Kidney capillary endothelial cell (primary cell): ENCODE results near the gene ABHD2.
A peak's percentile ranks its signal among the peaks of the same experiment; 100 is the strongest.
"Not testable (repeated sequence)": the region's sequence is repeated elsewhere in the genome, so short reads cannot be mapped to it uniquely, and the experiment has no call there.

Experiments used
- DNase-seq: peaks from one replicate; pipeline ENCODE4 v3.0.0-alpha.2; 2018; ENCODE audit warnings: low spot score

The ABHD2 gene, protein sequence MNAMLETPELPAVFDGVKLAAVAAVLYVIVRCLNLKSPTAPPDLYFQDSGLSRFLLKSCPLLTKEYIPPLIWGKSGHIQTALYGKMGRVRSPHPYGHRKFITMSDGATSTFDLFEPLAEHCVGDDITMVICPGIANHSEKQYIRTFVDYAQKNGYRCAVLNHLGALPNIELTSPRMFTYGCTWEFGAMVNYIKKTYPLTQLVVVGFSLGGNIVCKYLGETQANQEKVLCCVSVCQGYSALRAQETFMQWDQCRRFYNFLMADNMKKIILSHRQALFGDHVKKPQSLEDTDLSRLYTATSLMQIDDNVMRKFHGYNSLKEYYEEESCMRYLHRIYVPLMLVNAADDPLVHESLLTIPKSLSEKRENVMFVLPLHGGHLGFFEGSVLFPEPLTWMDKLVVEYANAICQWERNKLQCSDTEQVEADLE

GRCh38 chr15:89087830-89088604, at the start of gene ABHD2:
Gene ABHD2, plus strand, starts transcription at chr15:89088456. Its CDS starts 27,872 bp downstream, at chr15:89116328.
- peak; percentile 99 for DNase-seq

DNA sequence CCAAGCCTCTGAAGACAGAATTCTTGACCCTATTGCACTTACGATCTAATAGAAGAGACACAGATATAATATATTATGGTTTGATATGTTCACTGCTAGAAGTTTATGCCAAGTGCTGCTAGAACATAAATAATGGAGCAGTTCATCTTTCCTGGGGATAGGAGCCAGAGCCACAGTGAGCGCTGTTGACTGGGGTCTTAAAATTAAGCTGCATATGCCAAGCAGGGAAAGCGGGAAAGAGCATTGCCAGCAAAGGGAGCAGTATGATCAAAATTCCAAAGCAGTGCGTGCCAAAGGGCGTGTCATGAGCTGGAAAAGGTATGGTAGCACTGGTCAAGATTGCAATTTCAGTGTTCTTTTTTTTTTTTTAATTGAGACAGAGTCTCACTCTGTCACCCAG, 49.1 kb upstream of the ABHD2 start:
- DNase-seq: no peak

- no peak for DNase-seq
Measured at GRCh38 chr15:89041507-89041906, 46.7 kb upstream of the ABHD2 start.

- no peak for DNase-seq
Measured at GRCh38 chr15:89042387-89042786, 45.9 kb upstream of the ABHD2 start.

DNA sequence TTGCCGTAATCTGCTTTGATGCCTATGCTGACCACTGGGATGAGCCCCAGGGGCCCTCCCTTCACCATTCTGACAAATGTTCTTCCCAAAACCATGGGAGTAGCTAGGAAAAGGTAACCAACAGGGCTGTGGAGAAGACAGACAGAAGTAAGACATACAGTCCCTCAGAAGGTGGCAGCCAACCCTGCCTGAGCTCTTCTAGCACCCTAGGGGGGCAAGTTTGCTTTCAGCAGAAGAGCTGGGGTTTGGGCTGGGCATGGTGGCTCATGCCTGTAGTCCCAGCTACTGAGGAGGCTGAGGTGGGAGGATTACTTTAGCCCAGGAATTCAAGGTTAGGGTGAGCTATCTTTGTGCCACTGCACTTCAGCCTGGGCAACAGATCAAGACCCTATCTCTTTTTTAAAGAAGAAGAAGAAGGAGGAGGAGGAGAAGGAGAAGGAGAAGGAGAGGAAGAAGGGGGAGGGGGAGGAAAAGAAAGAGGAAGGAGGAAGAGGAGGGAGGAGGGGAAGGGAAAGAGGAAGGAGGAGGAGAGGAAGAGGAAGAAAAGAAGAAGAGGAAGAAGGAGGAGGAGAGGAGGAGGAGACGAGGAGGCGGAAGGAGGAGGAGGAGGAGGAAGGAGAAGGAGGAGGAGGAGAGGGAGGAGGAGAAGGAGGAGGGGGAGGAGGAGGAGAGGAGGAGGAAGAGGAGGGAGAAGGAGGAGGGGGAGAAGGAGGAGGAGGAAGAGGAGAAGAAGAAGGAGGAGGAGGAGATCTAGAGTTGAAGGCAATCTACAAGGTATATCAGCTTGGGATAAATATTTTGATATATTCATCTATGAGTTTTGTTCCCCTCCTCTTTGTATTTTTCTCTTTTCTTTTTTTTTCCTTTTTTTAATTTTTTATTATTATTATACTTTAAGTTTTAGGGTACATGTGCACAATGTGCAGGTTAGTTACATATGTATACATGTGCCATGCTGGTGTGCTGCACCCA, 44.9 kb upstream of the ABHD2 start:
- DNase-seq: no peak

- not testable (repeated sequence) for DNase-seq
Measured at GRCh38 chr15:89049016-89049666, 39.1 kb upstream of the ABHD2 start.

- no peak for DNase-seq
Measured at GRCh38 chr15:89051875-89052274, 36.4 kb upstream of the ABHD2 start.

GRCh38 chr15:89052474-89052873, 35.8 kb upstream of the ABHD2 start:
- no peak for DNase-seq

DNA sequence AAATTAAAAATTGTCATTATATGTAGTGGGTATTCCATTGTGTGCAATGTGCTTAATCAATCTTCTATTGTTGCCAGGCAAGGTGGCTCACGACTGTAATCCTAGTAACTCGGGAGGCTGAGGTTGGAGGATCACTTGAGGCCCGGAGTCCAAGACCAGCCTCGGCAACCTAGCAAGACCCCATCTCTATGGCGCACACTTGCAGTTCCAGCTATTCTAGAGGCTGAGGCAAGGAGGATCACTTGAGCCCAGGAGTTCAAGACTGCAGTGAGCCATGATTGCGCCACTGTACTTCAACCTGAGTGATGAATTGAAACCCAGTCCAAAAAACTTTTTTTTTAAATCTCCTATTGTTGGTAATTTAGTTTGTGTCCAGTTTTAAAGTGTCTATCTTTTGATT, 33.4 kb upstream of the ABHD2 start:
- no peak for DNase-seq

DNA sequence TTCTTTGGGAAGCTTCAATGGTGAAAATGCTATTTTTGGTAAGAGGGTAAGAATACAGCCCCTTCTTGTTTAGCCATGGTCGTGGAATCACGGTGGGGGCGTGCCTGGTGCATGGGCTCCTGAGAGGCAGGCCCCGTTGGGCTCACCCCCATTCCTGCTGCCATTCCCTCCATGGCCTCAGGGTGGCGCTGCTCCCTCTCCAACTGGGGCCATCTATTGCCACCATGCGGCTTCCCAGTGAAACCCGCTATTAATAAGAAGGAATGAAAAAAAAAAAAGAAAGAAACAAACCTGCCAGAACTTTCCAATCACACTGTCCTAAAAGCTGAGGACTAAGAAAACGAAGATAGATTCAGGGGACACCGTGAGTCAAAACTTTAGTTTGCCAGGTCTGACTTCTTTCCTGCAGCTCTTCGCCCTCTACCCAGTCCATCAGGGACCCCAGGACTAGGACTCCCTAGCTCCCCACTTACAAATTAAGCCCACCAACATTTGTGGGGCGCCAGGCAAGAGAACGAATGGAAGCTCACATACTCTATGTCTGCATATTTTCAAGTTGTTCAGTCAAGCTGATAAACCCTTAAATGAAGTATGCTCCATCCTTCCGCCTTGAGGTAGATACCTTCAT, 30.6 kb upstream of the ABHD2 start:
- DNase-seq: peak; percentile 47

DNA sequence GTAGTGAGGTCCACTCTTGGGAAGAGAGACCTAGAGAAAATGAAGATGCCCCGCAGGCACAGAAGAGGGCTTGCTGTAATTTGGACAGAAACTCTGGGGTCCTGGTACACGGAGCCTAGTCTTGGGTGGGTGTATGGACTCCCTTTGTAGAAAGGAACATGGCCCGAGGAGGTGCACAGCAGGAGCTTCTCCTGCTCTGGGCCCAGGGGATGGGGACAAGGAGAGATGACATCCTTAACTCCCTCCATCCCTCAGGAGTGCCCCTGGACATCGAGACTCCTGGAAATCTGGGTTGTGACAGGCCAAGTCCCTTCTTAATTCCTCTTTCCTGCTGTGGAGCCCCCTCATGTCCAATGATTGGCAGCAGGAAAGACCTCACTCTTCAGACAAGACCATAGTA, 29.9 kb upstream of the ABHD2 start:
- DNase-seq: no peak

DNA sequence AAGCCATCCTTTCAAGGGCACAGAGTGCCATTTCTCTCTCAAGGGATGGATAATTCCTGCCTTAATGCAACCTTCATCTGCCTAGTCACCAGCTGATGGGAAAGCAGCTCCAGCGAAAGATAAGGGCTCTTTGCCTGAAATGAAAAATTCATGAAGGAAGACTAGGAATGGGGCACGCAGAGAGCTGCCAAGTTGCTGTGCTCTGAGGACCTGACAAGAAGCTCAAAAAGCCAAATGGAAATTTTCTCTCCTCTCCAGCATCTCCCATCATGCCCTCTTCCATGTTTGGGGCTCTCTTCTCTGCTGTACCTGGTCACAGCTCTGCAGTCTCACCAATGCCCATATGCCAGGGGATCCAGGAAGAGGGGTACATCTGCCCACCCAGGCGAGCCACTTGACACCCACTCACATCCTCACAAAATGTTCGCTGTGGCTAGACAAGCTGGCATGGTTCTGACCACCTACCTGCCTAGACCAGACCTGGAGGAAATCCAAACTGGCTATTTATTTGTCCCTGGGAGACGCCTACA, 29.3 kb upstream of the ABHD2 start:
- DNase-seq: no peak

DNA sequence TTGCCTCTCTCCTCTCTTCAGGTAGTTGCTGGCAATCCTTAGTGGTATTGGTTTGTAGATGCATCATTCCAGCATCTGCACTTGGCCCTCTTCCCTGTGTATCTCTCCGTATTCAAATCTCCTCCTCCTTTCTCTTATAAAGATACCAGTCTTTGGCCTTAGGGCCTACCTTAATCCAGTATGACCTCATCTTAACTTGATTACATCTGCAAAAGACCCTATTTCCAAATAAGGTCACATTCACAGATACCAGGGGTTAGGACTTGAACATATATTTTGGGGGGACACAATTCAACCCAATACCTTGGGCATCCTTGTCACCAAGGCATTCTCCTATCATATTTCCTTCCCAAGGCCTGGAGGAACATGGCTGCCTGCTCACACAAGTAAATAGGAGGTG, 22.0 kb upstream of the ABHD2 start:
- DNase-seq: no peak

DNA sequence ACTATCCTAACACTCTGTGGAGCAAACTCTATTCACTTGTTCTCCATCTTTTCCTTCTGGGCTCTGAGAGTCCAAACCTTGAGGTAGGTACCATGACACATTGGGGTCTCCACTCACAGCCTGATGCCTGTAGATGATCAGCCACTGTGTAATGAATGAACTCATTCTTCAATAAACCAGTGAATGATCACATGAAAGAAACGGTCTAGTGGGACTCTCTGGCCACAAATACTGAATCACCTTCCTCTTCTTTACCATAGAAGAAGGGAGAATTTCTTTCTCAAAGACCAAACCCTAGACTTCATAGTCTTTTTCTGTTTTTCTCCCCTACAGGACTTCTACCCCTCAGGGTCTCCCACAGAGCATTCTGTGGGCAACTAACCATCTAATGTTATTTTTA, 20.5 kb upstream of the ABHD2 start:
- no peak for DNase-seq

DNA sequence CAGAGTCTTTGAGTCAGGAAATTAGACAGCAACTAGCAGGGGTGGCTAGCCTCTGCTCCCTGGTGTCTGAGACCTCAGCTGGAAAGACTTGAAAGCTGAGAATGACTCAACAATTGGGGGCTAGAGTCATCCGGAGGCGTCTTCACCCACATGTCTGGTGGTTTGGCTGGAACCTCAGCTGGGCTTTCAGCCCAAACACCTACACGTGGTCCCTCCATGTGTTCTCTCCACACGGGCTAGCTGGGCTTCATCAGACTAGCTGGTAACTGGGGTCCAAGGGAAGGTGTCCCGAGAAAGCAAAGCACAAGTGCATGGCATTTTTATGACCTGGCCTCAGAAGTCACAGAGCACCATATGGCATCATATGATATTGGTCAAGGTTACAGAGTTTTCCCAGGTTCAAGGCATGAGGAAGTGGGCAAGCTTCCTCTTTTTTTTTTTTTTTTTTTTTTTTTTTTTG, 19.9 kb upstream of the ABHD2 start:
- DNase-seq: no peak

GRCh38 chr15:89070197-89071124, 17.8 kb upstream of the ABHD2 start:
- DNase-seq: no peak

GRCh38 chr15:89071471-89071870, 16.8 kb upstream of the ABHD2 start:
- DNase-seq: no peak

- DNase-seq: no peak
Measured at GRCh38 chr15:89072277-89072869, 15.9 kb upstream of the ABHD2 start.

DNA sequence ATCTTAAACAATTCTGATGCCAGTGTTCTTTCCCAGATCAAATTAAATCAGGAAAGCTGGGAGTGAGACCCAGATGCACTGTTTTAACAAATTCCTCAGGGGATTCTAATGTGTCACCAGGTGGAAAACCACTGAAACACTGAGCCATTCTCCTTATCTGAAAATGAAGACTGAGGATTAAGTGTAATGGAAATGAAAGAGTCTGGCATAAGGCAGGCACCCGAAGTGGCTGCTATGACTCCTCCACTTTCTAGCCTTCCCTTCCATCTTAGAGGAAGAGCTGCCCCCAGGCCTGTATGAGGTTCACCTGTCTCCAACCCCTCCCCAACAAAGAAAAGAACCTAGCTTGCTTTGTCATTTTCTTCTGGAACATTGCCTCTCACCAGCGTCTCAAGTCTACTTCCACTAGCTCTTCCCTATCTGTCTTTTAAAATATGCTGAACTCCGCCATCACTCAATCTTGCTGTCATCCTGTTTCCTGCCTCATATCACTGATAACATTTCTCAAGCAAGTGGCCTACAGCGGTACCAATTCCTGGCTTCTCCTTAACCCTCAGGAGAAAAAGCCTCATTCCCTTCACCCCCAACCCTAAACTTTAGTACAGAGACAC, 13.7 kb upstream of the ABHD2 start:
- no peak for DNase-seq
